HCT116 (cell line): ENCODE measurements around the gene TSEN34. TPM values are rescaled to one million over a fixed set of nuclear protein-coding genes. Genes with fewer than 3 reads are reported as not detected.
A peak's percentile ranks its signal among the peaks of the same experiment; 100 is the strongest.
"Not testable (repeated sequence)": the region's sequence is repeated elsewhere in the genome, so short reads cannot be mapped to it uniquely, and the experiment has no call there.

ENCODE experiments used
- ATAC-seq: fragments of 200-7000 bp; cut with Tn5 transposase; 2 replicates; pipeline ENCODE4 v1.9.1; 2020; ENCODE audit warnings: mild to moderate bottlenecking, moderate library complexity
- BruUV-seq: library from RNA; stranded (reverse); fragments of 400-500 nt; replicated peaks from 2 replicates; lab custom pipeline; 2021; lab: Mats Ljungman, UMichigan
- CTCF ChIA-PET: fragments of 300-600 bp; sonication (Branson Sonifier 250); formaldehyde crosslinking; loops from one replicate; lab custom pipeline; 2021; ENCODE audit warnings: antibody characterized with exemption; lab: Charles Lee
- POLR2A ChIA-PET: fragments of 300-600, 350-600 bp; sonication (Branson Sonifier 250); formaldehyde crosslinking; loops from one replicate; lab custom pipeline; 2021; ENCODE audit warnings: antibody characterized with exemption; lab: Charles Lee
- RAD21 ChIA-PET, 2 experiments: fragments of 300-600 bp; sonication (Branson Sonifier 250); formaldehyde crosslinking; loops; one replicate each; lab custom pipeline; 2023; ENCODE audit warnings: low total read pairs in 2 of 2; ENCODE audit not compliant: uncharacterized antibody in 2 of 2, unreplicated experiment in 2 of 2, low non-redundant PET in 1 of 2; lab: Charles Lee
- DNase-seq: peaks from one replicate; pipeline ENCODE4 v3.0.0-alpha.2; 2010; ENCODE audit warnings: low read depth, low spot score
- H2AFZ ChIP-seq: fragments of 200-600 bp; shearing (Covaris generic), sonication (generic); 2 replicates; pipeline ENCODE4 v1.6.1; 2017; ENCODE audit warnings: low read depth, mixed run types, mixed read lengths, antibody characterized with exemption, low read length; ENCODE audit not compliant: poor library complexity, severe bottlenecking
- H3K27ac ChIP-seq: 2 replicates; pipeline ENCODE4 v1.5.1; 2012; ENCODE audit warnings: low read depth, low read length
- H3K27me3 ChIP-seq: fragments of 200-600 bp; sonication (generic); 2 replicates; pipeline ENCODE4 v1.6.1; 2016; ENCODE audit warnings: mixed run types, low read length, mixed read lengths; ENCODE audit not compliant: insufficient read depth
- H3K36me3 ChIP-seq, 2 experiments: fragments of 200-500 bp in 1 of 2; fragments of 200-600 bp in 1 of 2; sonication (Bioruptor generic) in 1 of 2; sonication (generic) in 1 of 2; 2 replicates each; pipeline versions ENCODE4 v1.5.1 to v1.6.1; 2014 to 2016; ENCODE audit warnings: low read length in 2 of 2, inconsistent platforms in 1 of 2, mixed read lengths in 1 of 2, mixed run types in 1 of 2; ENCODE audit not compliant: insufficient read depth in 2 of 2, control insufficient read depth in 1 of 2
- H3K4me1 ChIP-seq, 2 experiments: fragments of 200-600 bp in 1 of 2; sonication (generic) in 1 of 2; 2 replicates each; pipeline versions ENCODE4 v1.5.1 to v1.6.1; 2012 to 2017; ENCODE audit warnings: low read length in 2 of 2, inconsistent platforms in 1 of 2, mild to moderate bottlenecking in 1 of 2, mixed read lengths in 1 of 2, mixed run types in 1 of 2, moderate library complexity in 1 of 2; ENCODE audit not compliant: insufficient read depth in 2 of 2, control insufficient read depth in 1 of 2
- H3K4me2 ChIP-seq: fragments of 200-600 bp; sonication (generic); 2 replicates; pipeline ENCODE4 v1.6.1; 2017; ENCODE audit warnings: mixed run types, low read length, mixed read lengths
- H3K4me3 ChIP-seq, 2 experiments: fragments of 200-600 bp in 1 of 2; sonication (generic) in 1 of 2; replicated peaks in 1 of 2; 2 replicates each; pipeline ENCODE4 v1.5.1; 2011 to 2016; ENCODE audit warnings: low read length in 2 of 2, control low read depth in 1 of 2, low read depth in 1 of 2, mild to moderate bottlenecking in 1 of 2, mixed read lengths in 1 of 2, mixed run types in 1 of 2
- H3K79me2 ChIP-seq: fragments of 200-600 bp; sonication (generic); 2 replicates; pipeline ENCODE4 v1.6.1; 2017; ENCODE audit warnings: mild to moderate bottlenecking, mixed run types, low read length, moderate library complexity, mixed read lengths; ENCODE audit not compliant: insufficient read depth
- H3K9ac ChIP-seq: fragments of 200-600 bp; sonication (generic); 2 replicates; pipeline ENCODE4 v1.6.1; 2016; ENCODE audit warnings: low read length, mixed read lengths
- H3K9me2 ChIP-seq: fragments of 200-600 bp; sonication (generic), shearing (Covaris generic); 2 replicates; pipeline ENCODE4 v1.6.1; 2017; ENCODE audit warnings: mixed run types, mild to moderate bottlenecking, moderate library complexity; ENCODE audit not compliant: insufficient read depth
- H3K9me3 ChIP-seq, 2 experiments: fragments of 200-500 bp in 1 of 2; fragments of 200-600 bp in 1 of 2; sonication (Bioruptor generic) in 1 of 2; sonication (generic) in 1 of 2; 2 replicates each; pipeline ENCODE4 v1.6.1; 2014 to 2017; ENCODE audit warnings: low read length in 2 of 2, mixed read lengths in 2 of 2, inconsistent platforms in 1 of 2, low read depth in 1 of 2, mild to moderate bottlenecking in 1 of 2, mixed run types in 1 of 2, moderate library complexity in 1 of 2; ENCODE audit not compliant: control insufficient read depth in 1 of 2, insufficient read depth in 1 of 2
- H4K20me1 ChIP-seq: fragments of 200-600 bp; sonication (generic), shearing (Covaris generic); 2 replicates; pipeline ENCODE4 v1.6.1; 2017; ENCODE audit warnings: mixed run types, mild to moderate bottlenecking, moderate library complexity; ENCODE audit not compliant: insufficient read depth
- intact Hi-C: fragments of 100-400 bp; cut with micrococcal nuclease; formaldehyde crosslinking; loops from 2 replicates; pipeline ENCODE4 v1.10.0; 2022
- total RNA-seq: library from RNA; stranded (reverse); gene quantifications from one replicate; pipeline ENCODE4 v1.2.1, GENCODE V29; 2021; ENCODE audit not compliant: unreplicated experiment
- TF ChIP-seq, protein P1 (sequence below), 3 experiments: fragments of 200-600 bp in 1 of 3; sonication (generic) in 1 of 3; IDR thresholded peaks in 2 of 3; conservative IDR thresholded peaks in 1 of 3; 2 replicates each; pipeline ENCODE4 v1.5.1; 2012 to 2017; ENCODE audit warnings: low read depth in 2 of 3, low read length in 2 of 3, antibody characterized with exemption in 1 of 3, borderline replicate concordance in 1 of 3, control low read depth in 1 of 3, mild to moderate bottlenecking in 1 of 3, mixed read lengths in 1 of 3, mixed run types in 1 of 3, moderate library complexity in 1 of 3; ENCODE audit not compliant: insufficient read depth in 1 of 3

TSEN34 gene
- total RNA-seq, 1 experiment from 2014 or later = 99.9 TPM

DNA sequence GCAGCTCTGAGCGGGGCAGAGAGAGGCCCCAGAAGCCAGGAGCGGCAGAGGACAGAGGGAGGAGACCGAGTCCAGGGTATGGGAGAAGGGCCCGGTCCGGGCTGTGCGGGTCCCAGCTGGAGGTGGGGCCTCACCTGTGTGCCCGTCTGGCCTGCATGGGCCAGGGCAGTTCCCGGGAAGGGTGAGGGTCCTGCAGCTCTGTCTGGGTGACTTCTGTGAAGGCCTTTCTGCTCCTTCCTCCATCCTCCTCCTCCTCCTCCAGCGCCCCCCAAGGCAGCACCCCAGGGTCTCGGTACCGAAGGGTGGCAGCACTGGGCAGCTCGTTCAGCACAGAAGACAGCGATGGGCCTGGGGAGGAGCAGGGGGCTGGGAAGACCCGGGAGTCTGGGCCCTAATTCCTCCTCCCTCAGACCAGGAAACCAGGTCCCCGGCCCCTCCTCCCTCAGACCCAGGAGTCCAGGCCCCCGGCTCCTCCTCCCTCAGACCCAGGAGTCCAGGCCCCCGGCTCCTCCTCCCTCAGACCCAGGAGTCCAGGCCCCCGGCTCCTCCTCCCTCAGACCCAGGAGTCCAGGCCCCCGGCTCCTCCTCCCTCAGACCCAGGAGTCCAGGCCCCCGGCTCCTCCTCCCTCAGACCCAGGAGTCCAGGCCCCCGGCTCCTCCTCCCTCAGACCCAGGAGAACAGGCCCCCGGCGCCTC, 19.2 kb upstream of the TSEN34 start:
- DNase-seq, H3K27me3 ChIP-seq, H3K9me2 ChIP-seq, H4K20me1 ChIP-seq, H3K9me3 ChIP-seq, ATAC-seq, RAD21 ChIA-PET, BruUV-seq, H3K79me2 ChIP-seq, H2AFZ ChIP-seq, H3K36me3 ChIP-seq: not testable (repeated sequence)
- H3K4me3 ChIP-seq = peak overlapping the region; percentile 69 to 85
- intact Hi-C loops = loop anchor here (2.0 kb wide), 1 partner anchor 59 kb away; no protein-coding TSS in a partner anchor
- H3K4me1 ChIP-seq = peaks cover 8 to 25% of the 10 kb centered on the region in 2 experiments; a peak in 3 of 4 replicates
- H3K4me2 ChIP-seq = peak overlapping the region; percentile 94
- POLR2A ChIA-PET = interaction anchor here (0.7 to 2.0 kb wide), 3 partner anchors 18 to 35 kb away, joined by 3 to 29 read pairs (median 8); partner anchors contain the start of genes CNOT3 and MBOAT7
- TF ChIP-seq, protein P1, sequence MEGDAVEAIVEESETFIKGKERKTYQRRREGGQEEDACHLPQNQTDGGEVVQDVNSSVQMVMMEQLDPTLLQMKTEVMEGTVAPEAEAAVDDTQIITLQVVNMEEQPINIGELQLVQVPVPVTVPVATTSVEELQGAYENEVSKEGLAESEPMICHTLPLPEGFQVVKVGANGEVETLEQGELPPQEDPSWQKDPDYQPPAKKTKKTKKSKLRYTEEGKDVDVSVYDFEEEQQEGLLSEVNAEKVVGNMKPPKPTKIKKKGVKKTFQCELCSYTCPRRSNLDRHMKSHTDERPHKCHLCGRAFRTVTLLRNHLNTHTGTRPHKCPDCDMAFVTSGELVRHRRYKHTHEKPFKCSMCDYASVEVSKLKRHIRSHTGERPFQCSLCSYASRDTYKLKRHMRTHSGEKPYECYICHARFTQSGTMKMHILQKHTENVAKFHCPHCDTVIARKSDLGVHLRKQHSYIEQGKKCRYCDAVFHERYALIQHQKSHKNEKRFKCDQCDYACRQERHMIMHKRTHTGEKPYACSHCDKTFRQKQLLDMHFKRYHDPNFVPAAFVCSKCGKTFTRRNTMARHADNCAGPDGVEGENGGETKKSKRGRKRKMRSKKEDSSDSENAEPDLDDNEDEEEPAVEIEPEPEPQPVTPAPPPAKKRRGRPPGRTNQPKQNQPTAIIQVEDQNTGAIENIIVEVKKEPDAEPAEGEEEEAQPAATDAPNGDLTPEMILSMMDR (IDR thresholded peaks at IDR 0.05 in 2 of 3, conservative IDR thresholded peaks at IDR 0.05 in 1 of 3; ENCODE audit: borderline replicate concordance in 1 of 3, insufficient read depth in 1 of 3, low read depth in 2 of 3, low read length in 2 of 3) = peak in 2 of 3 experiments; percentile 21 to 38; a peak in 2 of 6 replicates
- H3K27ac ChIP-seq = peak overlapping the region; percentile 86
- CTCF ChIA-PET = interaction anchor here (1.1 to 2.6 kb wide), 4 partner anchors 18 to 218 kb away, joined by 3 to 22 read pairs (median 4); partner anchors contain the start of gene MBOAT7
- H3K9ac ChIP-seq = peak overlapping the region; percentile 90
